Ascending aorta (tissue), 2 donors: ENCODE data around the gene SLC2A3. TPM values are rescaled to one million over a fixed set of nuclear protein-coding genes. Genes with fewer than 3 reads are reported as not detected.
"Not testable (repeated sequence)": the region's sequence is repeated elsewhere in the genome, so short reads cannot be mapped to it uniquely, and the experiment has no call there.

Experiments used
- DNase-seq, 2 donors: peaks; one replicate each; pipeline ENCODE4 v3.0.0-alpha.2; 2019; ENCODE audit warnings: low spot score in 2 of 2
- H3K27ac ChIP-seq, 2 donors: fragments of 200-600 bp; sonication (generic); one replicate each; pipeline ENCODE4 v1.5.1; 2016 to 2017; ENCODE audit warnings: mild to moderate bottlenecking in 1 of 2
- H3K27me3 ChIP-seq: fragments of 200-600 bp; sonication (generic); one replicate; pipeline ENCODE4 v1.5.1; 2017
- H3K36me3 ChIP-seq, 2 donors: fragments of 200-600 bp; sonication (generic); one replicate each; pipeline ENCODE4 v1.5.1; 2016
- H3K4me1 ChIP-seq, 2 donors: fragments of 200-600 bp; sonication (generic); one replicate each; pipeline ENCODE4 v1.5.1; 2016 to 2017; ENCODE audit warnings: mild to moderate bottlenecking in 1 of 2
- H3K4me3 ChIP-seq, 2 donors: fragments of 200-600 bp; sonication (generic); one replicate each; pipeline ENCODE4 v1.5.1; 2016 to 2017; ENCODE audit warnings: mild to moderate bottlenecking in 1 of 2
- H3K9me3 ChIP-seq, 2 donors: fragments of 200-600 bp; sonication (generic); one replicate each; pipeline ENCODE4 v1.5.1; 2016
- CTCF ChIP-seq, 3 experiments: fragments of 200-600 bp in 2 of 3; fragments of 450-650 bp in 1 of 3; sonication (generic) in 2 of 3; IDR thresholded peaks; one replicate each; pipeline ENCODE4 v1.5.1; 2016 to 2019; ENCODE audit warnings: antibody characterized with exemption in 3 of 3, mild to moderate bottlenecking in 1 of 3, moderate library complexity in 1 of 3
- intact Hi-C: fragments of 100-400 bp; cut with DNase I; formaldehyde crosslinking; loops from one replicate; pipeline ENCODE4 v1.15.1; 2023
- total RNA-seq: library from RNA; depleted of rRNA; stranded (reverse); fragments of >200 nt; gene quantifications from one replicate; pipeline ENCODE4 v1.1.0, GENCODE V29; 2016

The SLC2A3 gene
- total RNA-seq, 1 donor from 2014 or later, result 58.0 TPM

- Histone ChIP-seq H3K9me3 (no peaks in the 10 kb centered on the region), H3K4me3 (no peak overlapping the region), H3K36me3 (no peaks in the 10 kb centered on the region), H3K4me1 (no peaks in the 10 kb centered on the region), H3K27ac (no peak overlapping the region), H3K27me3 (no peaks in the 10 kb centered on the region)
- TF ChIP-seq CTCF (IDR thresholded peaks at IDR 0.05), result no peak
- intact Hi-C loops, result no loop called here
- DNase-seq, result no peak
These were observed 29.0 kb downstream of the SLC2A3 start for GRCh38 chr12:7907009-7907408.

GRCh38 chr12:7906303-7906702 is 29.7 kb downstream of the SLC2A3 start:
- H3K9me3 ChIP-seq, DNase-seq, H3K36me3 ChIP-seq, H3K27me3 ChIP-seq, intact Hi-C loops, H3K4me1 ChIP-seq, H3K4me3 ChIP-seq, H3K27ac ChIP-seq: not testable (repeated sequence)

- intact Hi-C loops, DNase-seq, H3K27ac ChIP-seq, H3K9me3 ChIP-seq, H3K4me3 ChIP-seq, H3K4me1 ChIP-seq, H3K27me3 ChIP-seq, H3K36me3 ChIP-seq: not testable (repeated sequence)
These were observed 30.3 kb downstream of the SLC2A3 start for GRCh38 chr12:7905600-7906125.

DNA sequence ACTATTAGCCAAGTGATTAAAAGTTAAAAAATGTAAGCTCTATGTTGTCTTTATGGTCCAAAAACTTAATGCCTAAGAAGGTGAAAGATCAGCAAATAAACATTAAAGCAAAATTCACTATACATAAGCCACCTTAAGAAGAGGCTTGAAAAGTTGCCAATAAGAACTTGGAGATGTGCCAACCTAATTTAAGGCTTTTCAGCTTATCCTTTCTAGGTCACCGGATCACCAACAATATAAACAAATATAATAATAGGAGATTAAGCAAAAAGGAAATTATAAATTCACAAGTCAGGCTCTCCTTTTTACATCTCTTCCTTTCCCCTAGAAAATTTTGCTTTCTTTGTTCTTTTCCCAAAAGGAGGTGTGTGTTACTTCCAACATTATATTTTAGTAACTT is 30.9 kb downstream of the SLC2A3 start:
- intact Hi-C loops, result no loop called here
- H3K27ac ChIP-seq, result no peak overlapping the region
- H3K9me3 ChIP-seq, result no peaks in the 10 kb centered on the region
- H3K27me3 ChIP-seq, result no peaks in the 10 kb centered on the region
- H3K4me3 ChIP-seq, result no peak overlapping the region
- DNase-seq, result no peak
- TF ChIP-seq CTCF (IDR thresholded peaks at IDR 0.05), result no peak
- no peaks in the 10 kb centered on the region for H3K4me1 ChIP-seq
- H3K36me3 ChIP-seq, result no peaks in the 10 kb centered on the region

DNA sequence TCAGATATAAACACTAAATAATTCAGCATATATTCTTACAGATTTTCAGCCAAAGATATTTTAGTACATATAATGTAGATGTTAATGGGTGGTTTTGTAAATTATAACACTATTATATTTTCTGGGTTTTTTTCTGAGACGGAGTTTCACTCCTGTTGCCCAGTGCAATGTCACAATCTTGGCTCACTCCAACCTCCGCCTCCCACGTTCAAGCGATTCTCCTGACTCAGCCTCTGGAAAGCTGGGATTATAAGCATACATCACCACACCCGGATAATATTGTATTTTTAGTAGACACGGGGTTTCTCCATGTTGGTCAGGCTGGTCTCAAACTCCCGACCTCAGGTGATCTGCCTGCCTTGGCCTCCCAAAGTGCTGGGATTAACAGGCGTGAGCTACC is 33.6 kb downstream of the SLC2A3 start:
- intact Hi-C loops, H3K4me1 ChIP-seq, H3K27me3 ChIP-seq, DNase-seq, H3K36me3 ChIP-seq, H3K27ac ChIP-seq, H3K4me3 ChIP-seq, H3K9me3 ChIP-seq: not testable (repeated sequence)

- H3K27me3 ChIP-seq, result no peaks in the 10 kb centered on the region
- H3K4me3 ChIP-seq, result no peak overlapping the region
- intact Hi-C loops, result no loop called here
- no peak overlapping the region for H3K27ac ChIP-seq
- H3K36me3 ChIP-seq, result no peaks in the 10 kb centered on the region
- DNase-seq, result no peak
- no peak for TF ChIP-seq CTCF (IDR thresholded peaks at IDR 0.05)
- no peaks in the 10 kb centered on the region for H3K4me1 ChIP-seq
- no peaks in the 10 kb centered on the region for H3K9me3 ChIP-seq
These were observed 36.2 kb downstream of the SLC2A3 start for GRCh38 chr12:7899755-7900154.

DNA sequence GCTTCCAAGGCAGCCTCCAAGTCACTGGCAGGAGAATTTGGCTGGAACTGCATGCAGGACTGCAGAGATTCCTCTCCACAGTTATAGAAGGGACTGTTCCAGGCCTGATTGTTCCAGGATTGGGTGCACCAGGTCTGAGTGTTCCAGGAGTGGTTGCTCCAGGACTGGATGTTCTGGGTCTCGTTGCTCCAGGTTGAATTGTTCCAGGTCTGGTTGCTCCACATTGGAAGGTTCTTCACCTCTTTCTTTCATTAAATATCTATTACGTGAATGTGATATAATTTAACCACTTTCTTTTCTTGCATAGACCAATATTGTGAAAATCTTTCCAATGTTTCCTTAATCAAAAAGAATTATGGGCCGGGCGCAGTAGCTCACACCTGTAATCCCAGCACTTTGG is 39.3 kb downstream of the SLC2A3 start:
- H3K4me1 ChIP-seq, H3K27me3 ChIP-seq, intact Hi-C loops, H3K4me3 ChIP-seq, DNase-seq, H3K27ac ChIP-seq, H3K9me3 ChIP-seq, H3K36me3 ChIP-seq: not testable (repeated sequence)
